ENCODE measurements around the gene CXCL6. TPM values are rescaled to one million over a fixed set of nuclear protein-coding genes. Genes with fewer than 3 reads are reported as not detected.

CXCL6 gene
- total and polyA plus RNA-seq, 2 experiments from 2014 or later = not detected

DNA sequence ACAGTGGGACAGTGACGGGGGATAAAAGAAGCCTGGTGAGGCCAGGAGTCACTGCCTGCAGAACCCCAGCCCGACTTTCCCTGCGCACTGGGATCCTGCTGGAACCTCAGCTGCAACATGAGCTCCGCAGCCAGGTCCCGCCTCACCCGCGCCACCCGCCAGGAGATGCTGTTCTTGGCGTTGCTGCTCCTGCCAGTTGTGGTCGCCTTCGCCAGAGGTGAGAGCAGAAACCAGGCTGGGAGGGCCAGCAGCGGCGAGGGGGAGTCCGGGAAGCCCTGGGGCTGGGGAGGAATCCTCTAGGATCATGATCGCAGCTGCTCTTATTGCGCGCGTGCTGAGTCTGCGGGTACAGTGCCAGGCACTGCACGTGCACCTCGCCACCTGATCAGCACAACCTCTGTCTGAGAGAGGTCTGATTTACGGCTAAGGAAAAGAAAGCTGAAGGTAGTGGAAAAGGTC lies 16.8 kb downstream of the CXCL6 start, which contains the start of gene PF4V1:
Gene PF4V1, plus strand, starts transcription at position 51 of the 459 bp plus-strand sequence. Its CDS starts 67 bp downstream, at position 118.
- Histone ChIP-seq H3K4me3 (no peak within 1 kb of the TSS), H3K27ac (no peak within 1 kb of the TSS), H3K36me3 (no peaks in the 10 kb centered on the region), H3K27me3 (peaks cover 37% of the 10 kb centered on the region), H3K9me3 (ENCODE audit: low read depth) (no peaks in the 10 kb centered on the region), H3K4me1 (ENCODE audit: low read depth) (no peaks in the 10 kb centered on the region)
- TF ChIP-seq, protein P1, sequence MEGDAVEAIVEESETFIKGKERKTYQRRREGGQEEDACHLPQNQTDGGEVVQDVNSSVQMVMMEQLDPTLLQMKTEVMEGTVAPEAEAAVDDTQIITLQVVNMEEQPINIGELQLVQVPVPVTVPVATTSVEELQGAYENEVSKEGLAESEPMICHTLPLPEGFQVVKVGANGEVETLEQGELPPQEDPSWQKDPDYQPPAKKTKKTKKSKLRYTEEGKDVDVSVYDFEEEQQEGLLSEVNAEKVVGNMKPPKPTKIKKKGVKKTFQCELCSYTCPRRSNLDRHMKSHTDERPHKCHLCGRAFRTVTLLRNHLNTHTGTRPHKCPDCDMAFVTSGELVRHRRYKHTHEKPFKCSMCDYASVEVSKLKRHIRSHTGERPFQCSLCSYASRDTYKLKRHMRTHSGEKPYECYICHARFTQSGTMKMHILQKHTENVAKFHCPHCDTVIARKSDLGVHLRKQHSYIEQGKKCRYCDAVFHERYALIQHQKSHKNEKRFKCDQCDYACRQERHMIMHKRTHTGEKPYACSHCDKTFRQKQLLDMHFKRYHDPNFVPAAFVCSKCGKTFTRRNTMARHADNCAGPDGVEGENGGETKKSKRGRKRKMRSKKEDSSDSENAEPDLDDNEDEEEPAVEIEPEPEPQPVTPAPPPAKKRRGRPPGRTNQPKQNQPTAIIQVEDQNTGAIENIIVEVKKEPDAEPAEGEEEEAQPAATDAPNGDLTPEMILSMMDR (IDR thresholded peaks at IDR 0.05; ENCODE audit: low read depth, low read length) = peak; percentile 42
- DNase-seq (ENCODE audit: low read depth in 1 of 2, low spot score in 1 of 2) = peak; percentile 8 to 50

DNA sequence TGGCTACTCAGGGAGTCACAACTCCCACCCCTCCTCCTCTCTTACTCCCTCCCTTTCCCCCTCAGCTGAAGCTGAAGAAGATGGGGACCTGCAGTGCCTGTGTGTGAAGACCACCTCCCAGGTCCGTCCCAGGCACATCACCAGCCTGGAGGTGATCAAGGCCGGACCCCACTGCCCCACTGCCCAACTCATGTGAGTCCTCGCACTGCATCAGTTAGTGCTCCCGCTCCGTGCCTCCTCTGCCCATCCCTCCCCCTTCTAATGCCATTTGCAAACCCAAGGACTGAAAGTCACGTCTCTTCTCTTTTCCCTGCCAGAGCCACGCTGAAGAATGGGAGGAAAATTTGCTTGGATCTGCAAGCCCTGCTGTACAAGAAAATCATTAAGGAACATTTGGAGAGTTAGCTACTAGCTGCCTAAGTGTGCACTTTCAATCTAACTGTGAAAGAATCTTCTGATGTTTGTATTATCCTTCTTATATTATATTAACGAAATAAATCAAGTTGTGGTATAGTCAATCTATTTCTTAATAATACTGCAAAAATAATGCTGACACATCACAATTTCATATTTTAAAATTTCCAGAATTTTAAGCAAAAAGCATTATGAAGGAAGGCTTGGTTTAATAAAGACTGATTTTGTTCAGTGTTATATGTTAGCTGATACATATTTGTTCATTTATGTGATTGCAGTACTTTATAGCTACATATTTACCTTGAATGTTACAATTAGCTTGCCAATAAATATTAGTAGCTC lies 17.4 kb downstream of the CXCL6 start:
- no peaks in the 10 kb centered on the region for H3K9me3 ChIP-seq (ENCODE audit: low read depth)
- TF ChIP-seq, protein P1 (IDR thresholded peaks at IDR 0.05; ENCODE audit: low read depth, low read length) = no peak
- H3K4me1 ChIP-seq (ENCODE audit: low read depth) = no peaks in the 10 kb centered on the region
- peaks cover 33% of the 10 kb centered on the region for H3K27me3 ChIP-seq
- H3K4me3 ChIP-seq = no peak overlapping the region
- DNase-seq (ENCODE audit: low read depth in 1 of 2, low spot score in 1 of 2) = no peak
- no peaks in the 10 kb centered on the region for H3K36me3 ChIP-seq
- H3K27ac ChIP-seq = no peak overlapping the region

DNA sequence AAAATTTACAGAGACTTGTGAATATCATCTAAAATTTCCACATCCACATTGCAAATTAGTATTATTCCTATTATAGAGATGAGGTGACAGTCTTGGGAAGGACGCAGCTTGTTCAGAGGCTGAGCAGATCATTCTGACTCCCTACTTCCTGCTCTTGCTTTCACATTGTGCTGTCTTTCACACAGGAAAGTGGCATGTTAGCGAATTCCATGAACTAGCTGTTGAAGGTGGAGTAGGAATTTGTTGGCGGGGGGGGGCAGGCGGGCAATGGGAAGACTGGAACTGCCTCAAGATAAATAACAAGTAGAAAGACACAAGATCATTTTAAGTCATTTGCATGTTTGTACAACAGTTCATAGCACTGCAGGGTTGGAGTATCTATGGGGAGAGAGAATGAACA lies 18.9 kb downstream of the CXCL6 start:
- H3K27ac ChIP-seq = no peak overlapping the region
- DNase-seq (ENCODE audit: low read depth in 1 of 2, low spot score in 1 of 2) = no peak
- TF ChIP-seq, protein P1 (IDR thresholded peaks at IDR 0.05; ENCODE audit: low read depth, low read length) = no peak
- H3K36me3 ChIP-seq = no peaks in the 10 kb centered on the region
- no peak overlapping the region for H3K4me3 ChIP-seq
- no peaks in the 10 kb centered on the region for H3K9me3 ChIP-seq (ENCODE audit: low read depth)
- H3K4me1 ChIP-seq (ENCODE audit: low read depth) = no peaks in the 10 kb centered on the region
- H3K27me3 ChIP-seq = peaks cover 30% of the 10 kb centered on the region

DNA sequence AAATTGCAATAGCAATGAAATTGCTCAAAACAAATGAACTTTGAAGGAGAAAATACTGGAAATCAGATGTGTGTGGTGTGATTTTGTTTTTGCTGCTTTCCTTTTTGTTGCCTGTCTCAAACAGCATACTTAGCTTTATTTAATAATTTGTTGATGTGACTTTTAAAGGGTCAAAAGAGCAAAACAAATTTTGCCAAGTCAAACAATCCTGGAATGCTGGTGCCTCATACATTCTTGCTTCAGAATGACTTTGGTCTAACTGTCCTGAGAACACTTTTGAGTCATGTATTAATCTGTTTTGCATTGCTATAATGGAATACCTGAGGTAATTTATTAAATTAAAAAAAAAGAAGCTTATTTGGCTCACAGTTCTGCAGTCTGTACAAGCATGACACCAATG lies 20.0 kb downstream of the CXCL6 start:
- TF ChIP-seq, protein P1 (IDR thresholded peaks at IDR 0.05; ENCODE audit: low read depth, low read length) = no peak
- no peak overlapping the region for H3K27ac ChIP-seq
- peak in 1 of 2 donors; percentile 61 for DNase-seq (ENCODE audit: low read depth in 1 of 2, low spot score in 1 of 2)
- no peak overlapping the region for H3K4me3 ChIP-seq
- H3K27me3 ChIP-seq = peaks cover 30% of the 10 kb centered on the region
- no peaks in the 10 kb centered on the region for H3K36me3 ChIP-seq
- H3K4me1 ChIP-seq (ENCODE audit: low read depth) = no peaks in the 10 kb centered on the region
- H3K9me3 ChIP-seq (ENCODE audit: low read depth) = no peaks in the 10 kb centered on the region

DNA sequence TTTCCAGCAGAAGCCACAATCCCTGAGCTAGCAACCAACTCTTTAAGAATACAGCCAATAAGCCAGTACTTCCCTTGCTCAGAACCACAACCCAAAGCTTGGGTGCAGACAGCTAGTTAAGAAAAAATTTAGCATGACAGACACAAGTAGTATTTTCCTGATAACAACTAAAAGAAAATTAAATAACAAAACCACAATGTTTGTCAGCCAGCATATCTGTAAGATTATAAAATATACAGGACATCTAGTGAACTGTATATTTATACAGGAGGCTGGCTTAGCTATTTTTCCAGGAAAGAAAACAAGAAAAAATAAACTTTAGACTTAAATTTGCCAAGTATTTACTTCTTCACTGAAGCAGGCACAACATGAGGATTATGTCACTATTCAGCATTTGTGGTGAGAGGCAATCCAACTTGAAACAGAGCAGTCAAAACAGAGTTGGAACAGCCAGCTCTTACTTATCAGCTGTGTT lies 23.2 kb downstream of the CXCL6 start:
- DNase-seq (ENCODE audit: low read depth in 1 of 2, low spot score in 1 of 2) = peak in 1 of 2 donors; percentile 79
- Histone ChIP-seq H3K9me3 (ENCODE audit: low read depth) (no peaks in the 10 kb centered on the region), H3K27me3 (no peaks in the 10 kb centered on the region), H3K36me3 (no peaks in the 10 kb centered on the region), H3K4me1 (ENCODE audit: low read depth) (no peaks in the 10 kb centered on the region), H3K27ac (no peak overlapping the region), H3K4me3 (no peak overlapping the region)
- TF ChIP-seq, protein P1 (IDR thresholded peaks at IDR 0.05; ENCODE audit: low read depth, low read length) = no peak

Data from cardiac muscle cell (in vitro differentiated cells and primary cell).